Activated CD8-positive, alpha-beta T cell treated with anti-CD3 and anti-CD28 coated beads, Interleukin-2, amount 10 ng/mL, durations not matched to agents 7 days and 5 days (primary cell): ENCODE data around the gene COPG1. TPM values are rescaled to one million over a fixed set of nuclear protein-coding genes. Genes with fewer than 3 reads are reported as not detected.
A peak's percentile ranks its signal among the peaks of the same experiment; 100 is the strongest.

Source experiments
- ATAC-seq: fragments of 150-1000 bp; cut with Tn5 transposase; one replicate; pipeline ENCODE4 v1.10.0; 2021; ENCODE audit warnings: moderate library complexity
- CTCF ChIA-PET: fragments of 350-600 bp; sonication (Branson Sonifier 250); formaldehyde crosslinking; loops from one replicate; lab custom pipeline; 2021; ENCODE audit warnings: antibody characterized with exemption; lab: Charles Lee
- POLR2A ChIA-PET: fragments of 350-600 bp; sonication (Branson Sonifier 250); formaldehyde crosslinking; loops from one replicate; lab custom pipeline; 2021; ENCODE audit warnings: antibody characterized with exemption; lab: Charles Lee
- DNase-seq: peaks from one replicate; pipeline ENCODE4 v3.0.0-alpha.2; 2020
- H3K27ac Mint-ChIP-seq: one replicate; pipeline ENCODE4 v1.8.0; 2021; ENCODE audit warnings: mild to moderate bottlenecking, mixed read lengths
- H3K27me3 Mint-ChIP-seq: one replicate; pipeline ENCODE4 v1.8.0; 2021; ENCODE audit warnings: low read depth, mixed read lengths
- H3K36me3 Mint-ChIP-seq: one replicate; pipeline ENCODE4 v1.8.0; 2021; ENCODE audit warnings: low read depth, mixed read lengths
- H3K4me1 Mint-ChIP-seq: one replicate; pipeline ENCODE4 v1.8.0; 2021; ENCODE audit warnings: low read depth, mixed read lengths
- H3K4me3 Mint-ChIP-seq: one replicate; pipeline ENCODE4 v1.8.0; 2021; ENCODE audit warnings: mild to moderate bottlenecking, mixed read lengths
- H3K9me3 Mint-ChIP-seq: one replicate; pipeline ENCODE4 v1.8.0; 2022; ENCODE audit warnings: mixed read lengths; ENCODE audit not compliant: insufficient read depth
- total RNA-seq, 2 experiments: library from RNA; stranded (reverse); gene quantifications; one replicate each; pipeline ENCODE4 v1.2.3, GENCODE V29; 2021

COPG1 gene
- total RNA-seq, 2 experiments from 2014 or later, result 135 to 140 TPM

GRCh38 chr3:129305592-129306091 is 56.2 kb downstream of the COPG1 start:
- Mint-ChIP-seq H3K27ac (no peak overlapping the region), H3K4me3 (no peak overlapping the region), H3K4me1 (peaks cover 35% of the 10 kb centered on the region), H3K36me3 (peaks cover 49% of the 10 kb centered on the region), H3K9me3 (no peaks in the 10 kb centered on the region), H3K27me3 (no peaks in the 10 kb centered on the region)
- no peak for ATAC-seq
- DNase-seq, result no peak
- ChIA-PET POLR2A (interaction anchor here (2.5 to 5.0 kb wide), 2 partner anchors 10 kb away, joined by 12 to 35 read pairs; a partner anchor contains a TSS), CTCF (interaction anchor here (1.6 to 2.0 kb wide), 2 partner anchors 11 to 94 kb away, joined by 4 to 5 read pairs; no protein-coding TSS in a partner anchor)

GRCh38 chr3:129308636-129309035 is 59.2 kb downstream of the COPG1 start:
- Mint-ChIP-seq H3K4me1 (peaks cover 49% of the 10 kb centered on the region), H3K9me3 (no peaks in the 10 kb centered on the region), H3K36me3 (peaks cover 31% of the 10 kb centered on the region), H3K4me3 (no peak overlapping the region), H3K27me3 (no peaks in the 10 kb centered on the region), H3K27ac (no peak overlapping the region)
- DNase-seq (no peak), ATAC-seq (no peak)
- CTCF ChIA-PET, result interaction anchor here (1.5 kb wide), 1 partner anchor 8 kb away, joined by 5 read pairs; no protein-coding TSS in a partner anchor
- POLR2A ChIA-PET, result no interaction called here

- H3K27me3 Mint-ChIP-seq, result no peaks in the 10 kb centered on the region
- H3K9me3 Mint-ChIP-seq, result no peaks in the 10 kb centered on the region
- H3K27ac Mint-ChIP-seq, result no peak overlapping the region
- no peak overlapping the region for H3K4me3 Mint-ChIP-seq
- POLR2A ChIA-PET, result interaction anchor here (4.6 kb wide), 1 partner anchor 31 kb away, joined by 34 read pairs; the partner anchor contains the start of gene HMCES
- peaks cover 44% of the 10 kb centered on the region for H3K4me1 Mint-ChIP-seq
- DNase-seq (no peak), ATAC-seq (no peak)
- peaks cover 18% of the 10 kb centered on the region for H3K36me3 Mint-ChIP-seq
- CTCF ChIA-PET, result interaction anchor here (1.0 kb wide), 1 partner anchor 62 kb away, joined by 3 read pairs; no protein-coding TSS in a partner anchor
These were observed 61.0 kb downstream of the COPG1 start for GRCh38 chr3:129310111-129311011.

GRCh38 chr3:129311054-129311902 is 61.9 kb downstream of the COPG1 start:
- no peaks in the 10 kb centered on the region for H3K9me3 Mint-ChIP-seq
- ChIA-PET POLR2A (interaction anchor here (1.1 to 4.6 kb wide), 3 partner anchors 9 to 32 kb away, joined by 4 to 34 read pairs (median 5); partner anchors contain the start of gene HMCES), CTCF (interaction anchor here (1.0 to 1.3 kb wide), 2 partner anchors 63 to 341 kb away, joined by 3 read pairs; no protein-coding TSS in a partner anchor)
- peaks cover 15% of the 10 kb centered on the region for H3K36me3 Mint-ChIP-seq
- no peak overlapping the region for H3K4me3 Mint-ChIP-seq
- H3K4me1 Mint-ChIP-seq, result peaks cover 36% of the 10 kb centered on the region
- no peak for DNase-seq
- ATAC-seq, result no peak
- no peaks in the 10 kb centered on the region for H3K27me3 Mint-ChIP-seq
- no peak overlapping the region for H3K27ac Mint-ChIP-seq

- Mint-ChIP-seq H3K4me1 (peaks cover 37% of the 10 kb centered on the region), H3K9me3 (no peaks in the 10 kb centered on the region), H3K36me3 (peaks cover 11% of the 10 kb centered on the region), H3K27ac (peak overlapping the region; percentile 7), H3K4me3 (no peak overlapping the region), H3K27me3 (no peaks in the 10 kb centered on the region)
- CTCF ChIA-PET, result interaction anchor here (1.0 to 1.3 kb wide), 2 partner anchors 15 to 342 kb away, joined by 3 read pairs; no protein-coding TSS in a partner anchor
- POLR2A ChIA-PET, result interaction anchor here (0.6 to 4.6 kb wide), 6 partner anchors 8 to 36 kb away, joined by 3 to 34 read pairs (median 4); partner anchors contain the start of gene HMCES
- ATAC-seq (no peak), DNase-seq (peak; percentile 44)
These were observed 62.7 kb downstream of the COPG1 start for GRCh38 chr3:129312021-129312639.

GRCh38 chr3:129312671-129313414 is 63.4 kb downstream of the COPG1 start:
- ATAC-seq, result no peak
- peak overlapping the region; percentile 91 for H3K4me3 Mint-ChIP-seq
- H3K36me3 Mint-ChIP-seq, result peaks cover 11% of the 10 kb centered on the region
- H3K9me3 Mint-ChIP-seq, result no peaks in the 10 kb centered on the region
- no peaks in the 10 kb centered on the region for H3K27me3 Mint-ChIP-seq
- H3K27ac Mint-ChIP-seq, result peak overlapping the region; percentile 72
- ChIA-PET CTCF (interaction anchor here (1.0 kb wide), 1 partner anchor 16 kb away, joined by 3 read pairs; no protein-coding TSS in a partner anchor), POLR2A (interaction anchor here (0.7 to 4.8 kb wide), 12 partner anchors 9 to 598 kb away, joined by 3 to 50 read pairs (median 4); partner anchors contain the start of genes HMCES, IFT122, MBD4 and RAB43)
- no peak for DNase-seq
- H3K4me1 Mint-ChIP-seq, result peaks cover 39% of the 10 kb centered on the region

- POLR2A ChIA-PET, result interaction anchor here (0.7 to 4.8 kb wide), 14 partner anchors 9 to 598 kb away, joined by 3 to 50 read pairs (median 4); partner anchors contain the start of genes EFCAB12, HMCES, IFT122 and MBD4
These were observed 63.9 kb downstream of the COPG1 start for GRCh38 chr3:129313415-129313664.

GRCh38 chr3:129313665-129314385 is 64.4 kb downstream of the COPG1 start:
- H3K36me3 Mint-ChIP-seq, result peaks cover 8% of the 10 kb centered on the region
- ChIA-PET CTCF (interaction anchor here (0.8 kb wide), 1 partner anchor 31 kb away, joined by 3 read pairs; no protein-coding TSS in a partner anchor), POLR2A (interaction anchor here (0.7 to 4.8 kb wide), 14 partner anchors 10 to 599 kb away, joined by 3 to 50 read pairs (median 4); partner anchors contain the start of genes EFCAB12, HMCES, IFT122 and MBD4)
- H3K4me3 Mint-ChIP-seq, result peak overlapping the region; percentile 91
- DNase-seq, result peak; percentile 40
- ATAC-seq, result peak; percentile 6
- peak overlapping the region; percentile 63 for H3K27ac Mint-ChIP-seq
- no peaks in the 10 kb centered on the region for H3K27me3 Mint-ChIP-seq
- H3K4me1 Mint-ChIP-seq, result peaks cover 36% of the 10 kb centered on the region
- H3K9me3 Mint-ChIP-seq, result no peaks in the 10 kb centered on the region

More at GRCh38 chr3:129313415-129313664, 63.9 kb downstream of the COPG1 start:
- DNase-seq, result no peak
- CTCF ChIA-PET, result no interaction called here
- Mint-ChIP-seq H3K4me3 (peak overlapping the region; percentile 91), H3K9me3 (no peaks in the 10 kb centered on the region), H3K27me3 (no peaks in the 10 kb centered on the region), H3K4me1 (peaks cover 39% of the 10 kb centered on the region), H3K36me3 (peaks cover 11% of the 10 kb centered on the region), H3K27ac (peak overlapping the region; percentile 63)
- no peak for ATAC-seq

GRCh38 chr3:129314386-129315222 is 65.2 kb downstream of the COPG1 start:
- ATAC-seq (peak; percentile 16), DNase-seq (peak; percentile 77)
- H3K27ac Mint-ChIP-seq, result peak overlapping the region; percentile 82
- ChIA-PET CTCF (interaction anchor here (0.8 to 2.7 kb wide), 4 partner anchors 13 to 35 kb away, joined by 3 to 22 read pairs (median 14); partner anchors contain the start of gene HMCES), POLR2A (interaction anchor here (0.5 to 4.8 kb wide), 22 partner anchors 8 to 599 kb away, joined by 3 to 50 read pairs (median 8); partner anchors contain the start of genes ACAD9, EFCAB12, HMCES and IFT122)
- H3K4me1 Mint-ChIP-seq, result peaks cover 34% of the 10 kb centered on the region
- H3K9me3 Mint-ChIP-seq, result no peaks in the 10 kb centered on the region
- peaks cover 8% of the 10 kb centered on the region for H3K36me3 Mint-ChIP-seq
- H3K27me3 Mint-ChIP-seq, result no peaks in the 10 kb centered on the region
- peak overlapping the region; percentile 91 for H3K4me3 Mint-ChIP-seq
